PC-3 (cell line): Measurements from ENCODE around the gene CNTN4. TPM values are rescaled to one million over a fixed set of nuclear protein-coding genes. Genes with fewer than 3 reads are reported as not detected.

Experiments
- ATAC-seq: fragments of 200-7000 bp; cut with Tn5 transposase; 2 replicates; pipeline ENCODE4 v1.9.1; 2020; ENCODE audit warnings: mild to moderate bottlenecking, moderate library complexity
- BruUV-seq: library from RNA; stranded (reverse); fragments of 400-500 nt; replicated peaks from 2 replicates; lab custom pipeline; 2021; lab: Mats Ljungman, UMichigan
- CTCF ChIA-PET: fragments of 300-600 bp; sonication (Branson Sonifier 250); formaldehyde crosslinking; loops from one replicate; lab custom pipeline; 2022; ENCODE audit warnings: antibody characterized with exemption; lab: Charles Lee
- POLR2A ChIA-PET: fragments of 300-600 bp; sonication (Branson Sonifier 250); formaldehyde crosslinking; loops from one replicate; lab custom pipeline; 2022; ENCODE audit warnings: antibody characterized with exemption; ENCODE audit not compliant: unreplicated experiment; lab: Charles Lee
- DNase-seq: peaks from one replicate; pipeline ENCODE4 v3.0.0-alpha.2; 2015
- H2AFZ ChIP-seq: fragments of 300-600 bp; sonication (generic); 2 replicates; pipeline ENCODE4 v1.6.0; 2016; ENCODE audit warnings: antibody characterized with exemption, low read length
- H3F3A ChIP-seq: fragments of 300-600 bp; sonication (generic); one replicate; pipeline ENCODE4 v1.6.0; 2017; ENCODE audit warnings: antibody characterized with exemption, low read length, control low read depth, mild to moderate bottlenecking; ENCODE audit not compliant: unreplicated experiment
- H3K27ac ChIP-seq: fragments of 300-600 bp; sonication (generic); 2 replicates; pipeline ENCODE4 v1.5.1; 2016; ENCODE audit warnings: mild to moderate bottlenecking, low read length
- H3K27me3 ChIP-seq: fragments of 300-600 bp; sonication (generic); 2 replicates; pipeline ENCODE4 v1.6.1; 2016; ENCODE audit warnings: low read length, mixed read lengths
- H3K36me3 ChIP-seq: fragments of 300-600 bp; sonication (generic); 2 replicates; pipeline ENCODE4 v1.6.1; 2016; ENCODE audit warnings: low read depth, mixed run types, low read length, mixed read lengths
- H3K4me1 ChIP-seq: fragments of 300-600 bp; sonication (generic); 2 replicates; pipeline ENCODE4 v1.5.1; 2016; ENCODE audit warnings: low read length; ENCODE audit not compliant: insufficient read depth
- H3K4me2 ChIP-seq: fragments of 300-600 bp; sonication (generic); 2 replicates; pipeline ENCODE4 v1.6.0; 2016; ENCODE audit warnings: low read length
- H3K4me3 ChIP-seq: fragments of 300-600 bp; sonication (generic); 2 replicates; pipeline ENCODE4 v1.5.1; 2016; ENCODE audit warnings: mild to moderate bottlenecking, low read length, mixed read lengths
- H3K79me2 ChIP-seq: fragments of 300-600 bp; sonication (generic); 2 replicates; pipeline ENCODE4 v1.6.1; 2017; ENCODE audit warnings: low read length, mixed read lengths
- H3K9ac ChIP-seq: fragments of 300-600 bp; sonication (generic); 2 replicates; pipeline ENCODE4 v1.6.0; 2016; ENCODE audit warnings: mild to moderate bottlenecking, low read length
- H3K9me2 ChIP-seq: fragments of 300-600 bp; sonication (generic); replicated peaks from 2 replicates; pipeline ENCODE4 v1.6.1; 2016; ENCODE audit warnings: mixed run types, low read length, mixed read lengths
- H3K9me3 ChIP-seq: fragments of 300-600 bp; sonication (generic); 2 replicates; pipeline ENCODE4 v1.6.1; 2016; ENCODE audit warnings: low read length, mixed read lengths
- H4K20me1 ChIP-seq: fragments of 300-600 bp; sonication (generic); 2 replicates; pipeline ENCODE4 v1.6.1; 2016; ENCODE audit warnings: low read length, mixed read lengths
- CTCF ChIP-seq: fragments of 300-600 bp; sonication (generic); conservative IDR thresholded peaks from 2 replicates; pipeline ENCODE4 v1.5.1; 2017; ENCODE audit warnings: antibody characterized with exemption, low read depth, mild to moderate bottlenecking, low read length
- EZH2 ChIP-seq: fragments of 300-600 bp; sonication (generic); IDR thresholded peaks from one replicate; pipeline ENCODE4 v1.6.1; 2017; ENCODE audit warnings: antibody characterized with exemption, mild to moderate bottlenecking, low read length; ENCODE audit not compliant: unreplicated experiment
- EZH2phosphoT487 ChIP-seq: fragments of 300-600 bp; sonication (generic); IDR thresholded peaks from 2 replicates; pipeline ENCODE4 v1.6.1; 2018; ENCODE audit warnings: mild to moderate bottlenecking, antibody characterized with exemption, low read length, borderline replicate concordance
- intact Hi-C: fragments of 100-400 bp; cut with micrococcal nuclease; formaldehyde crosslinking; loops from 2 replicates; pipeline ENCODE4 v1.9.0; 2023
- total RNA-seq: library from RNA; depleted of rRNA; stranded (reverse); fragments of >200 nt; gene quantifications from 2 replicates; pipeline ENCODE4 v1.2.3, GENCODE V29; 2014

The CNTN4 gene
- total RNA-seq, 1 experiment from 2014 or later, result not detected

DNA sequence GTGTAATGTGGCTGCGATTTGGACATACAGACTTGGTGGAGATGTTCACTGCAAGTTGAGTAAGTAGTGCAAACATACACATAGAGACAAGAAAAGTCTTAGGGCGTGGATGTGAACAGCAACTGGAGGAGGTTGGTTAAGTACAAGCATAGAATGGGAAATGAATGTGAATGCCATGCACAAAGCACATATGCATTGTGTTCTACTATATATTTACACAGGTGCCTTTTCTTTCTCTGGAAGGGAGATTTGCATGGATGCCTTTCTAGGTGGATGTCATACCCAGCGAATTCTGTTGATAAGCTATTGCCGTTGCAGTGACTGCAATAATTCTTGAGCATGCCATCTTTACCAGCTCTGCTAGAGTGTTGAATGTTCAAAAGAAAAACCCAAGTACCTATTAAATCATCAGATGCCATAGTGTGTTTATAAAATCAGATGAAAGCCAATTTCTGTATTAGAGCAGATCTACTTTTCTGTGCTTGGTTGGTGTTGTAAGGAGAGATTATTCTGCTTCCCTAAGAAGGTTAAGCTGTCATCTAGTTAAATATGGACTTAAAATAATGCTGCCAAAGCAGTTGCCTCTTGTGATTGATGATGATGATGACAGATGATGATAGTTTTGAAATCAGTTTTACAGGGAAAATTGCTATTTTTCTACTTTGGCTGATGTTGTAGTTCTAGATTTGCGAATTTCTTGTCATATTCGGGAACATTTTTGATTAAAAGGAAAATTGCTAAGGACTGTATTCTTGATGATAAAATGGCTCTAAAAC is 148.4 kb downstream of the CNTN4 start:
- no peaks in the 10 kb centered on the region for H4K20me1 ChIP-seq
- no peak overlapping the region for H2AFZ ChIP-seq
- BruUV-seq, result no TSS peak
- ChIA-PET POLR2A (interaction anchor here (0.5 kb wide), 1 partner anchor 326 kb away, joined by 3 read pairs; no protein-coding TSS in a partner anchor), CTCF (no interaction called here)
- DNase-seq (no peak), ATAC-seq (no peak)
- no peaks in the 10 kb centered on the region for H3K27me3 ChIP-seq
- H3K9me3 ChIP-seq, result peaks cover 52% of the 10 kb centered on the region
- no peaks in the 10 kb centered on the region for H3K9me2 ChIP-seq
- intact Hi-C loops, result no loop called here
- no peak overlapping the region for H3K27ac ChIP-seq
- no peaks in the 10 kb centered on the region for H3K79me2 ChIP-seq
- H3F3A ChIP-seq, result no peaks in the 10 kb centered on the region
- TF ChIP-seq EZH2phosphoT487 (no peak), CTCF (no peak), EZH2 (no peak)
- H3K36me3 ChIP-seq, result no peaks in the 10 kb centered on the region
- no peak overlapping the region for H3K4me2 ChIP-seq
- H3K4me3 ChIP-seq, result no peak overlapping the region
- H3K9ac ChIP-seq, result no peak overlapping the region
- no peaks in the 10 kb centered on the region for H3K4me1 ChIP-seq

GRCh38 chr3:2247831-2248230 is 149.2 kb downstream of the CNTN4 start:
- Histone ChIP-seq H3K27me3 (no peaks in the 10 kb centered on the region), H3K27ac (no peak overlapping the region)
- POLR2A ChIA-PET, result no interaction called here

More at GRCh38 chr3:2247831-2248230, 149.2 kb downstream of the CNTN4 start:
- no TSS peak for BruUV-seq
- no peak for DNase-seq
- intact Hi-C loops, result no loop called here
- peaks cover 58% of the 10 kb centered on the region for H3K9me3 ChIP-seq
- H3K9ac ChIP-seq, result no peak overlapping the region
- no peak overlapping the region for H2AFZ ChIP-seq
- no peaks in the 10 kb centered on the region for H4K20me1 ChIP-seq
- H3F3A ChIP-seq, result no peaks in the 10 kb centered on the region
- H3K4me1 ChIP-seq, result no peaks in the 10 kb centered on the region
- H3K79me2 ChIP-seq, result no peaks in the 10 kb centered on the region
- no peak overlapping the region for H3K4me3 ChIP-seq
- no peaks in the 10 kb centered on the region for H3K9me2 ChIP-seq
- TF ChIP-seq CTCF (no peak), EZH2phosphoT487 (no peak), EZH2 (no peak)
- CTCF ChIA-PET, result no interaction called here
- no peak for ATAC-seq
- no peaks in the 10 kb centered on the region for H3K36me3 ChIP-seq
- no peak overlapping the region for H3K4me2 ChIP-seq
